Karpas-422 (cell line): ENCODE measurements around the gene FXYD3. TPM values are rescaled to one million over a fixed set of nuclear protein-coding genes. Genes with fewer than 3 reads are reported as not detected.
A peak's percentile ranks its signal among the peaks of the same experiment; 100 is the strongest.

Experiments used
- DNase-seq: peaks from one replicate; pipeline ENCODE4 v3.0.0-alpha.2; 2015
- H2AFZ ChIP-seq: fragments of 200-600 bp; sonication (generic); 2 replicates; pipeline ENCODE4 v1.6.1; 2014; ENCODE audit warnings: antibody characterized with exemption, low read length, mixed read lengths
- H3K27ac ChIP-seq: fragments of 200-600 bp; sonication (generic); 2 replicates; pipeline ENCODE4 v1.5.1; 2014; ENCODE audit warnings: mild to moderate bottlenecking, low read length, moderate library complexity
- H3K27me3 ChIP-seq: fragments of 200-600 bp; sonication (generic); 2 replicates; pipeline ENCODE4 v1.6.1; 2014; ENCODE audit warnings: low read length, mixed read lengths
- H3K36me3 ChIP-seq: fragments of 200-600 bp; sonication (generic); 2 replicates; pipeline ENCODE4 v1.6.1; 2014; ENCODE audit warnings: low read length, mixed read lengths; ENCODE audit not compliant: insufficient read depth
- H3K4me1 ChIP-seq: fragments of 200-600 bp; sonication (generic); 2 replicates; pipeline ENCODE4 v1.6.1; 2014; ENCODE audit warnings: mild to moderate bottlenecking, low read length, mixed read lengths
- H3K4me2 ChIP-seq: fragments of 200-600 bp; sonication (generic); 2 replicates; pipeline ENCODE4 v1.6.1; 2014; ENCODE audit warnings: low read length, low read depth, mild to moderate bottlenecking; ENCODE audit not compliant: poor library complexity, severe bottlenecking
- H3K4me3 ChIP-seq: fragments of 200-600 bp; sonication (generic); 2 replicates; pipeline ENCODE4 v1.5.1; 2014; ENCODE audit warnings: mild to moderate bottlenecking, antibody characterized with exemption, low read length, mixed read lengths
- H3K79me2 ChIP-seq: fragments of 200-600 bp; sonication (generic); 2 replicates; pipeline ENCODE4 v1.6.1; 2014; ENCODE audit warnings: mild to moderate bottlenecking, low read length, mixed read lengths
- H3K9ac ChIP-seq: fragments of 200-600 bp; sonication (generic); 2 replicates; pipeline ENCODE4 v1.6.0; 2014; ENCODE audit warnings: low read length
- H3K9me2 ChIP-seq: fragments of 200-600 bp; sonication (generic), shearing (Covaris generic); replicated peaks from 2 replicates; pipeline ENCODE4 v1.6.0; 2014; ENCODE audit warnings: mild to moderate bottlenecking, low read length, moderate library complexity; ENCODE audit not compliant: insufficient read depth
- H3K9me3 ChIP-seq: fragments of 300-700, 200-600 bp; sonication (generic); 2 replicates; pipeline ENCODE4 v1.6.1; 2014; ENCODE audit warnings: low read length, mixed read lengths
- H4K20me1 ChIP-seq: fragments of 200-600 bp; sonication (generic); 2 replicates; pipeline ENCODE4 v1.6.1; 2014; ENCODE audit warnings: mild to moderate bottlenecking, antibody characterized with exemption, low read length, low read depth; ENCODE audit not compliant: insufficient read depth
- total RNA-seq: library from RNA; depleted of rRNA; stranded (reverse); fragments of >200 nt; shearing (Covaris generic); gene quantifications from 2 replicates; pipeline ENCODE4 v1.2.3, GENCODE V29; 2014; ENCODE audit warnings: low replicate concordance

The FXYD3 gene
- total RNA-seq, 1 experiment from 2014 or later: not detected

DNA sequence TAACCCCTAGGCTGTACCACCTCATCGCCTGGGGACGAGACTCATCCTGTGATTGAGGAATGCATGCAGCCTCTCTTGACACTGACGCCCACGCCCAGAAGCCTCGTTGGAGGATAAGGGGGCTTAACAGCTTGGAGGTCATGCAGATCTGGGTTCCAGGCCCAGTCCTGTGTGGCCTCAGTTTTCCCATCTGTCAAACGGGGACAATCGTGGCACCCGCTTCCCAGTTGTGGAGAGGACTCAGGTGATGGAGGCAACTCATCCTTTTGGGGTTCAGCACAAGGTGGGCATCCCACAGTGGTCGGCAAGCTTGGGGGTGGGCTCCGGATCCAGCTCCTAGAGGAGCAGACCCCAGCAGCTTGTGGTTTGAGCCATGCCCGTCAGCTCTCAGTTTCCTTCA is 20.6 kb downstream of the FXYD3 start:
- Histone ChIP-seq H3K27ac (no peak overlapping the region), H3K9ac (no peak overlapping the region), H2AFZ (no peak overlapping the region), H3K9me2 (no peaks in the 10 kb centered on the region), H3K9me3 (no peaks in the 10 kb centered on the region), H3K36me3 (no peaks in the 10 kb centered on the region), H3K4me2 (no peak overlapping the region), H3K4me1 (peaks cover 4% of the 10 kb centered on the region), H4K20me1 (no peaks in the 10 kb centered on the region), H3K4me3 (no peak overlapping the region), H3K79me2 (no peaks in the 10 kb centered on the region), H3K27me3 (no peaks in the 10 kb centered on the region)
- DNase-seq: no peak

GRCh38 chr19:35136977-35137702 is 21.5 kb downstream of the FXYD3 start:
- Histone ChIP-seq H4K20me1 (no peaks in the 10 kb centered on the region), H3K9me3 (no peaks in the 10 kb centered on the region), H3K9ac (no peak overlapping the region), H3K27ac (no peak overlapping the region), H3K79me2 (no peaks in the 10 kb centered on the region), H3K27me3 (no peaks in the 10 kb centered on the region), H3K4me1 (peaks cover 12% of the 10 kb centered on the region), H3K4me2 (no peak overlapping the region), H3K36me3 (no peaks in the 10 kb centered on the region), H3K9me2 (no peaks in the 10 kb centered on the region), H2AFZ (no peak overlapping the region), H3K4me3 (no peak overlapping the region)
- DNase-seq: no peak

DNA sequence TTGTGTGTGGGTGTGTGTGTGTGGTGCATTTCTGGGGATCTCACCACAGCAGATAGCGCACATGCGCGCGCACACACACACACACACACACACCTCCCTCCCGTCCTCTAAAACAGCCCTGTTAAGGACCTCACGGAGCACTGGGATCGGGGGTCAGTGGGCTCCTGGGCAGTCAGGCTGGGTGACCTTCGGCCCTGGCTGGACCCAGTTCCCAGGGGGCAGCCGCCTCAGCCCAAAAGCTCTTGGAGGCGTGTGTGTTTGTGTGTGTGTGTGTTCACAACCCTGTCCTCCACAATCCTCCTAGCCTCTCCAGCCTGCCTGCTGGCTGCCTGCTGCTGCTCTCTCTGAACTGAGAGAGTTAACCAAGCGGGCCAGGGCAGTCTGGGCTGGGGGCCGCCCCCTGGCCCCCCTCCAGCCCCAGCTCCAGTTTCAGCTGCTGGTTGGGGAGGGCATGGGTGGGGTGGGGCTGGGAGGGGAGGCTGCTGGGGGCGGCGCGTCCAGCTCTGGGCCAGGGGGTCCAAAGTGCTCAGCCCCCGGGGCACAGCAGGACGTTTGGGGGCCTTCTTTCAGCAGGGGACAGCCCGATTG is 22.8 kb downstream of the FXYD3 start, which contains the start of gene FXYD1:
FXYD1 (plus strand) TSS at position 520 of the 588 bp plus-strand sequence. CDS start 1,256 bp downstream, outside the sequence.
- H3K4me3 ChIP-seq: no peak within 1 kb of the TSS
- H3K9me3 ChIP-seq: no peaks in the 10 kb centered on the region
- H2AFZ ChIP-seq: no peak within 1 kb of the TSS
- H3K27me3 ChIP-seq: no peaks in the 10 kb centered on the region
- no peaks in the 10 kb centered on the region for H4K20me1 ChIP-seq
- no peaks in the 10 kb centered on the region for H3K36me3 ChIP-seq
- no peak within 1 kb of the TSS for H3K9ac ChIP-seq
- DNase-seq: no peak
- H3K27ac ChIP-seq: no peak within 1 kb of the TSS
- H3K9me2 ChIP-seq: no peaks in the 10 kb centered on the region
- H3K4me1 ChIP-seq: peaks cover 18% of the 10 kb centered on the region
- H3K4me2 ChIP-seq: no peak within 1 kb of the TSS
- no peaks in the 10 kb centered on the region for H3K79me2 ChIP-seq

GRCh38 chr19:35140207-35140961 is 24.8 kb downstream of the FXYD3 start:
- Histone ChIP-seq H3K4me3 (no peak overlapping the region), H2AFZ (no peak overlapping the region), H4K20me1 (no peaks in the 10 kb centered on the region), H3K9me2 (no peaks in the 10 kb centered on the region), H3K79me2 (no peaks in the 10 kb centered on the region), H3K4me1 (peaks cover 18% of the 10 kb centered on the region), H3K4me2 (no peak overlapping the region), H3K9me3 (no peaks in the 10 kb centered on the region), H3K36me3 (no peaks in the 10 kb centered on the region), H3K27ac (no peak overlapping the region), H3K27me3 (no peaks in the 10 kb centered on the region), H3K9ac (no peak overlapping the region)
- DNase-seq: no peak

DNA sequence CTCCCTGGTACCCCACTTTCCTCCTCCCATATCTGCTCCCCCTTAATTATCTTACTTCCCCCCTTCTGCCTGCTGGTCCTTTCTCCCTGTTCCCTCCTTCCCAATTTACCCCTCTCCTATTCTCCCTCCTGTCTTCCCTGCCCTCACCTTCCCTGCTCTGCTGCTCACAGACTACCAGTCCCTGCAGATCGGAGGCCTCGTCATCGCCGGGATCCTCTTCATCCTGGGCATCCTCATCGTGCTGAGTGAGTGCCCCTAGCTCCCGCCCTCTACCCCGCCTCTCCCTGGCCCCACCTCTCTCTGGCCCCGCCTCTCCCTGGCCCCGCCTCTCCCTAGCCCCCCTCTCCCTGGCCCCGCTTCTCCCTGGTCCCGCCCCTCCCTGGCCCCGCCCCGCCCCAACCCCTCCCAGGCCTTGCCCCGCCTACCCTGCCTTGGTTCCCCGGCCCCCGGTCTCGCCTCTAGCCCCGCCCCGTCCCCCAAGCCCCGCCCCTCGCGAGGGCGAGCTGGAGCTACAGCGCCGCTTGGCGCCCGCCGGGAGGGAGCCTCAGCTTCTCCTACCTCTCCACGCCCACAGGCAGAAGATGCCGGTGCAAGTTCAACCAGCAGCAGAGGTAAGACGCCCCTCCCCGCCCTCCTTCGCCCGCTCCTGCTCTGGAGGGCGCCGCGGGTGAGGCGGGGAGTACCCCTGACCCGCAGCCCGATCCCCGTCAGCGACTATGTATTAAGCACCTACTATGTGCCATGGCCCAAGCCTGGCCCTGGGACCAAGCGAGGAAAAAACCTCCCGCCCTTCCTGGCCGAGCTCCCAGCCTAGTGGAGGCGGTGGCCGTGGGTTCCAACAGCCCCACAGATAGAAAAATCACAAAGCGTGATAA is 25.6 kb downstream of the FXYD3 start:
- DNase-seq: peak; percentile 97
- no peaks in the 10 kb centered on the region for H3K36me3 ChIP-seq
- H3K4me2 ChIP-seq: peak overlapping the region; percentile 54
- no peak overlapping the region for H3K27ac ChIP-seq
- H3K27me3 ChIP-seq: no peaks in the 10 kb centered on the region
- H3K4me3 ChIP-seq: peak overlapping the region; percentile 35; the same call in 1 of the 2 replicates
- no peaks in the 10 kb centered on the region for H4K20me1 ChIP-seq
- no peaks in the 10 kb centered on the region for H3K9me3 ChIP-seq
- H3K9me2 ChIP-seq: no peaks in the 10 kb centered on the region
- no peaks in the 10 kb centered on the region for H3K79me2 ChIP-seq
- peak overlapping the region; percentile 29 for H3K9ac ChIP-seq
- H3K4me1 ChIP-seq: peaks cover 18% of the 10 kb centered on the region
- H2AFZ ChIP-seq: peak overlapping the region; percentile 43; the same call in 1 of the 2 replicates

GRCh38 chr19:35141837-35142605 is 26.4 kb downstream of the FXYD3 start:
- peak; percentile 60 for DNase-seq
- no peaks in the 10 kb centered on the region for H3K9me3 ChIP-seq
- no peaks in the 10 kb centered on the region for H4K20me1 ChIP-seq
- H3K9me2 ChIP-seq: no peaks in the 10 kb centered on the region
- H3K4me1 ChIP-seq: peaks cover 18% of the 10 kb centered on the region
- no peaks in the 10 kb centered on the region for H3K27me3 ChIP-seq
- H3K4me3 ChIP-seq: peak overlapping the region; percentile 35; the same call in 1 of the 2 replicates
- H2AFZ ChIP-seq: peak overlapping the region; percentile 43; the same call in 1 of the 2 replicates
- no peak overlapping the region for H3K27ac ChIP-seq
- peak overlapping the region; percentile 29 for H3K9ac ChIP-seq
- peak overlapping the region; percentile 54 for H3K4me2 ChIP-seq
- no peaks in the 10 kb centered on the region for H3K36me3 ChIP-seq
- no peaks in the 10 kb centered on the region for H3K79me2 ChIP-seq

GRCh38 chr19:35142606-35143230 is 27.1 kb downstream of the FXYD3 start:
- Histone ChIP-seq H4K20me1 (no peaks in the 10 kb centered on the region), H3K4me1 (peaks cover 18% of the 10 kb centered on the region), H3K27me3 (no peaks in the 10 kb centered on the region), H3K9ac (no peak overlapping the region), H3K27ac (no peak overlapping the region), H3K4me3 (no peak overlapping the region), H3K9me3 (no peaks in the 10 kb centered on the region), H3K79me2 (no peaks in the 10 kb centered on the region), H3K9me2 (no peaks in the 10 kb centered on the region), H3K36me3 (no peaks in the 10 kb centered on the region), H3K4me2 (no peak overlapping the region), H2AFZ (no peak overlapping the region)
- DNase-seq: peak; percentile 89
